Calu3 (cell line): ENCODE measurements around the gene LIPT2. TPM values are rescaled to one million over a fixed set of nuclear protein-coding genes. Genes with fewer than 3 reads are reported as not detected.

Experiments used
- BruUV-seq: library from RNA; stranded (reverse); fragments of 400-500 nt; replicated peaks from 2 replicates; lab custom pipeline; 2021; lab: Mats Ljungman, UMichigan
- CTCF ChIA-PET: fragments of 300-600 bp; sonication (Branson Sonifier 250); formaldehyde crosslinking; loops from one replicate; lab custom pipeline; 2022; ENCODE audit warnings: antibody characterized with exemption; lab: Charles Lee
- DNase-seq: peaks from one replicate; pipeline ENCODE4 v3.0.0; 2022
- H3K27ac Mint-ChIP-seq: one replicate; pipeline ENCODE4 v1.8.0; 2022; ENCODE audit warnings: mixed read lengths; ENCODE audit not compliant: unreplicated experiment
- H3K27me3 Mint-ChIP-seq: one replicate; pipeline ENCODE4 v1.8.0; 2022; ENCODE audit warnings: mixed read lengths; ENCODE audit not compliant: unreplicated experiment
- H3K36me3 Mint-ChIP-seq: one replicate; pipeline ENCODE4 v1.8.0; 2022; ENCODE audit warnings: mild to moderate bottlenecking, moderate library complexity, mixed read lengths; ENCODE audit not compliant: insufficient read depth, unreplicated experiment
- H3K4me1 Mint-ChIP-seq: one replicate; pipeline ENCODE4 v1.8.0; 2022; ENCODE audit warnings: mild to moderate bottlenecking, low read depth, mixed read lengths; ENCODE audit not compliant: unreplicated experiment
- H3K4me3 Mint-ChIP-seq: one replicate; pipeline ENCODE4 v1.8.0; 2022; ENCODE audit warnings: mild to moderate bottlenecking, low read depth, moderate library complexity, mixed read lengths; ENCODE audit not compliant: unreplicated experiment
- H3K9me3 Mint-ChIP-seq: one replicate; pipeline ENCODE4 v1.8.0; 2022; ENCODE audit warnings: low read depth, mixed read lengths; ENCODE audit not compliant: unreplicated experiment
- intact Hi-C: fragments of 100-400 bp; cut with micrococcal nuclease; formaldehyde crosslinking; loops from one replicate; pipeline ENCODE4 v1.10.0; 2022; ENCODE audit not compliant: unreplicated experiment
- total RNA-seq: library from RNA; stranded (reverse); gene quantifications from 2 replicates; pipeline ENCODE4 v1.2.3, GENCODE V29; 2022
- TF ChIP-seq, protein P1 (sequence below): fragments of 200-600 bp; IDR thresholded peaks from one replicate; pipeline ENCODE4 v1.8.0; 2022; ENCODE audit warnings: antibody characterized with exemption; ENCODE audit not compliant: unreplicated experiment

The LIPT2 gene
- total RNA-seq, 1 experiment from 2014 or later, result 10.9 TPM

DNA sequence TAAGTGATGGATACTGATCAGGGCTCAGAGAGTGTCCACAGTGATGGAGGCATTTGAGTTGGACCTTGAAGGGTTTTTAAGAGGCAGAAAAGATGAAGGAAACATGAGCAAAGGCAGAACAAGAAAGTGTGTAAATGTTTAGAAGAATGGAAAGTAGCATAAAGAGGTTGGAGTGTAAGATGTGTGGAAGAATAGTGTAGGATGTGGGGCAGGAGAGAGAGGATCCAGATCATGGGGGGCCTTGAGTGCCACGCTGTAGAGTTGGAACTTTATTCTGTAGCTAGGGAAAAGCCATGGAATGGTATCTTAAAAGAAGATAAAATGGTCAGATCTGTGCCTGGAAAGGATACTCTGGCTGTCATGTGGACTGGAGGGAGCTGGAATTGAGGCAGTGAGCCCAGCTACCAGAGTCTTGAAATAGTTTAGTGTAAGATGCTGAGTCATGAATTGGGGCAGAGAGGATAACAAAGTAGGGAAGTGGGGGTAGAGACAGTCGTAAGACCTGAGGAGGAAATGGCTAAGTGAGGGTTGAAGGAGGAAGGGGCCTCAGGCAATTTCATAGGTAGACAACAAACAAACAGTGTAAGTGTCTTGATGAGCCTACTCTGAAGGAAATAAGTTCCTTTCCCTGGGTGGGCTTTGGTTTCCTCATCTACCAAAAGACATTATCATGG, 32.9 kb downstream of the LIPT2 start:
- Mint-ChIP-seq H3K4me3 (no peak overlapping the region), H3K27me3 (peaks cover 15% of the 10 kb centered on the region), H3K36me3 (no peaks in the 10 kb centered on the region), H3K4me1 (peaks cover 15% of the 10 kb centered on the region), H3K27ac (no peak overlapping the region), H3K9me3 (no peaks in the 10 kb centered on the region)
- CTCF ChIA-PET, result interaction anchor here (1.2 kb wide), 1 partner anchor 11 kb away, joined by 4 read pairs; no protein-coding TSS in a partner anchor
- TF ChIP-seq, protein P1, sequence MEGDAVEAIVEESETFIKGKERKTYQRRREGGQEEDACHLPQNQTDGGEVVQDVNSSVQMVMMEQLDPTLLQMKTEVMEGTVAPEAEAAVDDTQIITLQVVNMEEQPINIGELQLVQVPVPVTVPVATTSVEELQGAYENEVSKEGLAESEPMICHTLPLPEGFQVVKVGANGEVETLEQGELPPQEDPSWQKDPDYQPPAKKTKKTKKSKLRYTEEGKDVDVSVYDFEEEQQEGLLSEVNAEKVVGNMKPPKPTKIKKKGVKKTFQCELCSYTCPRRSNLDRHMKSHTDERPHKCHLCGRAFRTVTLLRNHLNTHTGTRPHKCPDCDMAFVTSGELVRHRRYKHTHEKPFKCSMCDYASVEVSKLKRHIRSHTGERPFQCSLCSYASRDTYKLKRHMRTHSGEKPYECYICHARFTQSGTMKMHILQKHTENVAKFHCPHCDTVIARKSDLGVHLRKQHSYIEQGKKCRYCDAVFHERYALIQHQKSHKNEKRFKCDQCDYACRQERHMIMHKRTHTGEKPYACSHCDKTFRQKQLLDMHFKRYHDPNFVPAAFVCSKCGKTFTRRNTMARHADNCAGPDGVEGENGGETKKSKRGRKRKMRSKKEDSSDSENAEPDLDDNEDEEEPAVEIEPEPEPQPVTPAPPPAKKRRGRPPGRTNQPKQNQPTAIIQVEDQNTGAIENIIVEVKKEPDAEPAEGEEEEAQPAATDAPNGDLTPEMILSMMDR, result no peak
- DNase-seq, result no peak
- intact Hi-C loops, result no loop called here
- no TSS peak for BruUV-seq

GRCh38 chr11:74460065-74460464, 33.5 kb downstream of the LIPT2 start:
- H3K9me3 Mint-ChIP-seq, result no peaks in the 10 kb centered on the region
- no peak for DNase-seq
- intact Hi-C loops, result no loop called here
- H3K4me1 Mint-ChIP-seq, result peaks cover 10% of the 10 kb centered on the region
- TF ChIP-seq, protein P1, result no peak
- no TSS peak for BruUV-seq
- no peaks in the 10 kb centered on the region for H3K36me3 Mint-ChIP-seq
- peaks cover 11% of the 10 kb centered on the region for H3K27me3 Mint-ChIP-seq
- H3K4me3 Mint-ChIP-seq, result no peak overlapping the region
- CTCF ChIA-PET, result interaction anchor here (1.2 kb wide), 1 partner anchor 11 kb away, joined by 4 read pairs; no protein-coding TSS in a partner anchor
- no peak overlapping the region for H3K27ac Mint-ChIP-seq

DNA sequence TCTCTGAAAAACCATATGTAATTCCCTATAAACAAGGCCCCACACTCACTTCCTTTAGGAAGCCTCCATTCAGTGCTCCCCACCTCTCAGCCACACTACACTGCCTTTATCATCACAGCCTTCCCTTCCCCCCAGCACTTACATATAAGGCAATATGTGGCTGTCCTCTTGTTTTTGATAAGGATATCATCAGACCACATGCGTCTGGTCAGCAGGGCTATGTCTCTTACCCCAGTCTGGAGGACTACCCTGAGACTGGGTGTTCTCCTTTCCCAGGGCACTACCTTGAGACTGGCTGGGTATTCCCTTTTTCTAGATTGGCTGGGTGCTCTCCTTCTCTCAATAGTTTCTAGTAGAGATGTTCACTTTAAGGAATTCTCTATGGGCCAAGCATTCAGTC, 33.9 kb downstream of the LIPT2 start:
- TF ChIP-seq, protein P1, result no peak
- Mint-ChIP-seq H3K27ac (no peak overlapping the region), H3K27me3 (peaks cover 6% of the 10 kb centered on the region), H3K4me1 (peaks cover 5% of the 10 kb centered on the region), H3K36me3 (no peaks in the 10 kb centered on the region), H3K4me3 (no peak overlapping the region), H3K9me3 (no peaks in the 10 kb centered on the region)
- no peak for DNase-seq
- intact Hi-C loops, result no loop called here
- BruUV-seq, result no TSS peak
- CTCF ChIA-PET, result interaction anchor here (1.2 kb wide), 1 partner anchor 10 kb away, joined by 4 read pairs; no protein-coding TSS in a partner anchor

GRCh38 chr11:74457356-74457755, 36.2 kb downstream of the LIPT2 start:
- TF ChIP-seq, protein P1, result no peak
- CTCF ChIA-PET, result no interaction called here
- Mint-ChIP-seq H3K4me3 (no peak overlapping the region), H3K9me3 (no peaks in the 10 kb centered on the region), H3K4me1 (peaks cover 9% of the 10 kb centered on the region), H3K27me3 (no peaks in the 10 kb centered on the region), H3K36me3 (no peaks in the 10 kb centered on the region), H3K27ac (no peak overlapping the region)
- intact Hi-C loops, result no loop called here
- DNase-seq, result no peak
- BruUV-seq, result no TSS peak
